CD14-positive monocyte (primary cell): Measurements from ENCODE around the gene RAPGEF2. TPM values are rescaled to one million over a fixed set of nuclear protein-coding genes. Genes with fewer than 3 reads are reported as not detected.

ENCODE experiments used
- DNase-seq, 3 donors: peaks; one replicate each; pipeline ENCODE4 v3.0.0-alpha.2; 2011 to 2022
- H2AFZ ChIP-seq: 2 replicates; pipeline ENCODE4 v1.6.0; 2012; ENCODE audit warnings: mild to moderate bottlenecking, low read depth, low read length, inconsistent platforms; ENCODE audit not compliant: insufficient read depth, poor library complexity, severe bottlenecking
- H3K27ac ChIP-seq, 2 donors: 1 replicate in 1 of 2; 2 replicates in 1 of 2; pipeline ENCODE4 v1.5.1; 2012 to 2013; ENCODE audit warnings: low read length in 2 of 2, control low read depth in 1 of 2, inconsistent platforms in 1 of 2, low read depth in 1 of 2, mild to moderate bottlenecking in 1 of 2
- H3K27me3 ChIP-seq, 2 donors: one replicate each; pipeline versions ENCODE4 v1.6.0 to v1.6.1; 2011 to 2013; ENCODE audit warnings: low read length in 2 of 2; ENCODE audit not compliant: control insufficient read depth in 2 of 2, insufficient read depth in 2 of 2
- H3K36me3 ChIP-seq, 2 donors: replicated peaks in 1 of 2; 1 replicate in 1 of 2; 2 replicates in 1 of 2; pipeline versions ENCODE4 v1.5.1 to v1.6.1; 2012 to 2013; ENCODE audit warnings: low read length in 2 of 2, control low read depth in 1 of 2, inconsistent platforms in 1 of 2, mild to moderate bottlenecking in 1 of 2; ENCODE audit not compliant: insufficient read depth in 2 of 2, control insufficient read depth in 1 of 2
- H3K4me1 ChIP-seq, 2 donors: 1 replicate in 1 of 2; 2 replicates in 1 of 2; pipeline versions ENCODE4 v1.5.1 to v1.6.1; 2012 to 2013; ENCODE audit warnings: low read length in 2 of 2, control low read depth in 1 of 2, inconsistent platforms in 1 of 2, mild to moderate bottlenecking in 1 of 2, moderate library complexity in 1 of 2; ENCODE audit not compliant: insufficient read depth in 2 of 2, control insufficient read depth in 1 of 2
- H3K4me2 ChIP-seq: replicated peaks from 2 replicates; pipeline ENCODE3; 2012; ENCODE audit warnings: low read length, moderate library complexity, mild to moderate bottlenecking; ENCODE audit not compliant: poor library complexity, severe bottlenecking; ENCODE audit errors: extremely low read depth
- H3K4me3 ChIP-seq, 3 experiments: fragments of 200-600 bp in 1 of 3; sonication (generic) in 1 of 3; replicated peaks in 1 of 3; 1 replicate in 2 of 3; 2 replicates in 1 of 3; pipeline ENCODE4 v1.5.1; 2011 to 2013; ENCODE audit warnings: low read length in 3 of 3, mild to moderate bottlenecking in 3 of 3, control low read depth in 2 of 3, low read depth in 2 of 3, inconsistent platforms in 1 of 3, moderate library complexity in 1 of 3
- H3K79me2 ChIP-seq: 2 replicates; pipeline ENCODE4 v1.6.0; 2012; ENCODE audit warnings: mild to moderate bottlenecking, control low read depth, inconsistent platforms, low read length, moderate library complexity; ENCODE audit not compliant: insufficient read depth
- H3K9ac ChIP-seq: 2 replicates; pipeline ENCODE4 v1.6.0; 2017; ENCODE audit warnings: low read length, mild to moderate bottlenecking; ENCODE audit not compliant: insufficient read depth, poor library complexity, severe bottlenecking
- H3K9me3 ChIP-seq, 2 donors: replicated peaks in 1 of 2; 1 replicate in 1 of 2; 2 replicates in 1 of 2; pipeline versions ENCODE4 v1.5.1 to v1.6.1; 2012 to 2013; ENCODE audit warnings: low read length in 2 of 2, control low read depth in 1 of 2; ENCODE audit not compliant: control insufficient read depth in 1 of 2, insufficient read depth in 1 of 2
- H4K20me1 ChIP-seq: 2 replicates; pipeline ENCODE4 v1.6.0; 2012; ENCODE audit warnings: mild to moderate bottlenecking, low read length, control low read depth, moderate library complexity; ENCODE audit not compliant: insufficient read depth
- H3K27ac Mint-ChIP-seq, 7 donors: one replicate each; pipeline ENCODE4 v1.8.0; 2020; ENCODE audit warnings: mild to moderate bottlenecking in 7 of 7, mixed read lengths in 7 of 7, moderate library complexity in 6 of 7, inconsistent platforms in 2 of 7
- H3K27me3 Mint-ChIP-seq, 3 donors: one replicate each; pipeline ENCODE4 v1.8.0; 2021 to 2022; ENCODE audit warnings: low read depth in 3 of 3, mild to moderate bottlenecking in 3 of 3, mixed read lengths in 3 of 3, moderate library complexity in 3 of 3, inconsistent platforms in 1 of 3
- H3K36me3 Mint-ChIP-seq, 2 donors: one replicate each; pipeline ENCODE4 v1.8.0; 2020; ENCODE audit warnings: mixed read lengths in 2 of 2, inconsistent platforms in 1 of 2, mild to moderate bottlenecking in 1 of 2
- H3K4me1 Mint-ChIP-seq: one replicate; pipeline ENCODE4 v1.8.0; 2020; ENCODE audit warnings: mild to moderate bottlenecking, mixed read lengths
- H3K4me3 Mint-ChIP-seq, 2 donors: one replicate each; pipeline ENCODE4 v1.8.0; 2020; ENCODE audit warnings: mild to moderate bottlenecking in 2 of 2, mixed read lengths in 2 of 2, moderate library complexity in 1 of 2
- H3K9me3 Mint-ChIP-seq, 7 donors: one replicate each; pipeline ENCODE4 v1.8.0; 2020 to 2022; ENCODE audit warnings: mixed read lengths in 7 of 7, mild to moderate bottlenecking in 6 of 7, moderate library complexity in 6 of 7, inconsistent platforms in 2 of 7
- CTCF ChIP-seq: fragments of 200-600 bp; IDR thresholded peaks from one replicate; pipeline ENCODE4 v1.8.0; 2022; ENCODE audit warnings: antibody characterized with exemption, mild to moderate bottlenecking
- WGBS: methylation state at CpG from one replicate; pipeline ENCODE4 v1.1.5; 2013; ENCODE audit warnings: missing lambda C conversion rate; ENCODE audit not compliant: insufficient coverage; 5-methylcytosine and 5-hydroxymethylcytosine counted together
- intact Hi-C, 2 donors: fragments of 100-400 bp; cut with micrococcal nuclease; formaldehyde crosslinking; loops; one replicate each; pipeline versions ENCODE4 v1.15.0 to v1.15.1; 2023
- polyA plus RNA-seq, 3 donors: library from polyadenylated mRNA; depleted of rRNA in 1 of 3; unstranded in 2 of 3; stranded (reverse) in 1 of 3; fragments of 300-500 nt in 2 of 3; fragments of >200 nt in 1 of 3; fragmentation: Illumina TruSeq in 2 of 3; gene quantifications; 1 replicate in 2 of 3; 2 replicates in 1 of 3; pipeline ENCODE4 v1.2.3, GENCODE V29; 2012 to 2021
- small RNA-seq: library from RNA; depleted of rRNA; stranded (forward); fragments of <200 nt; gene quantifications from one replicate; pipeline ENCODE3, GENCODE V24; 2012; ENCODE audit warnings: low read depth; ENCODE audit not compliant: insufficient read length

Gene RAPGEF2
- polyA plus RNA-seq, 3 donors = 1.5 to 29.8 (median 2.0) TPM

- Histone ChIP-seq H3K79me2 (no peaks in the 10 kb centered on the region), H4K20me1 (no peaks in the 10 kb centered on the region), H3K27me3 (no peaks in the 10 kb centered on the region), H3K4me2 (peak overlapping the region; percentile 88), H3K9me3 (no peaks in the 10 kb centered on the region), H3K9ac (peak overlapping the region; percentile 50), H2AFZ (peak overlapping the region; percentile 70), H3K27ac (peak overlapping the region in 1 of 2 donors; percentile 61), H3K4me3 (peak overlapping the region; percentile 17 to 74 (median 63)), H3K4me1 (peaks cover 16 to 17% of the 10 kb centered on the region in 2 donors), H3K36me3 (no peaks in the 10 kb centered on the region)
- DNase-seq = peak in 2 of 3 donors; percentile 6 to 10
- WGBS = 22% methylated on average over 3 of the region's 4 CpGs
- peaks cover 19% of the 10 kb centered on the region for H3K4me1 Mint-ChIP-seq
- TF ChIP-seq CTCF = no peak
- intact Hi-C loops = no loop called here
- no peaks in the 10 kb centered on the region for H3K36me3 Mint-ChIP-seq
- peak overlapping the region in 6 of 7 donors; percentile 2 to 77 (median 60) for H3K27ac Mint-ChIP-seq
- H3K27me3 Mint-ChIP-seq = peaks cover 0 to 1% (median under 1%) of the 10 kb centered on the region in 3 donors
- peak overlapping the region; percentile 77 to 93 for H3K4me3 Mint-ChIP-seq
- H3K9me3 Mint-ChIP-seq = peaks cover 0 to under 1% (median 0%) of the 10 kb centered on the region in 7 donors
Observed at GRCh38 chr4:159401226-159401712, 298.4 kb downstream of the RAPGEF2 start.

- Mint-ChIP-seq H3K36me3 (no peaks in the 10 kb centered on the region), H3K4me1 (peaks cover 19% of the 10 kb centered on the region), H3K9me3 (peaks cover 0 to 2% (median 0%) of the 10 kb centered on the region in 7 donors), H3K27ac (peak overlapping the region in 4 of 7 donors; percentile 1 to 77 (median 37)), H3K27me3 (peaks cover 0 to 1% (median 0%) of the 10 kb centered on the region in 3 donors), H3K4me3 (peak overlapping the region; percentile 77 to 93)
- Histone ChIP-seq H4K20me1 (no peaks in the 10 kb centered on the region), H3K27me3 (no peaks in the 10 kb centered on the region), H3K36me3 (no peaks in the 10 kb centered on the region), H3K9ac (peak overlapping the region; percentile 50), H3K9me3 (no peaks in the 10 kb centered on the region), H3K27ac (peak overlapping the region in 1 of 2 donors; percentile 61), H3K4me3 (peak overlapping the region in 2 of 3 experiments; percentile 63 to 74), H3K4me2 (peak overlapping the region; percentile 88), H3K79me2 (no peaks in the 10 kb centered on the region), H3K4me1 (peaks cover 16 to 17% of the 10 kb centered on the region in 2 donors), H2AFZ (peak overlapping the region; percentile 70)
- TF ChIP-seq CTCF = no peak
- intact Hi-C loops = no loop called here
- DNase-seq = no peak
- WGBS = 69% methylated on average over 3 of the region's 6 CpGs
Observed at GRCh38 chr4:159401791-159402380, 299.0 kb downstream of the RAPGEF2 start.

Small RNA genes lying within 50 kb of the gene (small RNA-seq; reads per million reads assigned to genes)
- gene AC074344.1 (not detected), gene MIR3688-1 (not detected), gene RF00019 (not detected)
